Activated CD4-positive, alpha-beta memory T cell treated with anti-CD3 and anti-CD28 coated beads for 36 hours (primary cell): ENCODE measurements around the gene FBXL14. TPM values are rescaled to one million over a fixed set of nuclear protein-coding genes. Genes with fewer than 3 reads are reported as not detected.

Experiments used
- CTCF ChIA-PET: fragments of 350-600 bp; sonication (Branson Sonifier 250); formaldehyde crosslinking; loops from one replicate; lab custom pipeline; 2021; ENCODE audit warnings: antibody characterized with exemption, inconsistent platforms; lab: Charles Lee
- POLR2A ChIA-PET: fragments of 350-600 bp; sonication (Branson Sonifier 250); formaldehyde crosslinking; loops from one replicate; lab custom pipeline; 2021; ENCODE audit warnings: antibody characterized with exemption; lab: Charles Lee
- DNase-seq: peaks from one replicate; pipeline ENCODE4 v3.0.0-alpha.2; 2020
- H3K27ac Mint-ChIP-seq: one replicate; pipeline ENCODE4 v1.8.0; 2021; ENCODE audit warnings: mixed read lengths
- H3K27me3 Mint-ChIP-seq: one replicate; pipeline ENCODE4 v1.8.0; 2021; ENCODE audit warnings: mixed read lengths
- H3K36me3 Mint-ChIP-seq: one replicate; pipeline ENCODE4 v1.8.0; 2021; ENCODE audit warnings: mixed read lengths
- H3K4me1 Mint-ChIP-seq: one replicate; pipeline ENCODE4 v1.8.0; 2021; ENCODE audit warnings: low read depth, mixed read lengths
- H3K4me3 Mint-ChIP-seq: one replicate; pipeline ENCODE4 v1.8.0; 2021; ENCODE audit warnings: mild to moderate bottlenecking, mixed read lengths
- H3K9me3 Mint-ChIP-seq: one replicate; pipeline ENCODE4 v1.8.0; 2021; ENCODE audit warnings: mixed read lengths
- intact Hi-C: fragments of 100-400 bp; cut with micrococcal nuclease; formaldehyde crosslinking; loops from one replicate; pipeline ENCODE4 v1.15.1; 2023
- total RNA-seq, 2 experiments: library from RNA; stranded (reverse); gene quantifications; one replicate each; pipeline ENCODE4 v1.2.3, GENCODE V29; 2021

FBXL14 gene
- total RNA-seq, 2 experiments from 2014 or later: 13.5 to 14.4 TPM

DNA sequence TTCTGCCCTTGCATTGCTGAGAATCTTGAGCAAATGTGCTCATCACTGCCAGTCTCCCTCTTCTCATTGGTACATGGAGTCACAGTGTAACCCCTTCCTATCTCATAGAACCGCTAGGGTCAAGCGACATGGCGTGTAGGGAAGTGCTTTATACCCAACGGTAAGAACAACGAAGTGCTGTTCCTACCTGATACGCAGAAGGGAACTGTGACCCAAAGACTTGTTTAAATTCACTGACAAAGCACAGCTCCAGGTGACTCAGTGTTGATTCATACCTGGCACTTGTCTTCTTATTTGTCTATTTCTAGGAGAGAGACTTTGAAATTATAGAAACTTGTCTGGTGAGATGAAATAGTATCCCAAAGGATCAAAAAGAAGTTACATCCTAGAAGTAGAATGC is 53.7 kb downstream of the FBXL14 start:
- POLR2A ChIA-PET: no interaction called here

DNA sequence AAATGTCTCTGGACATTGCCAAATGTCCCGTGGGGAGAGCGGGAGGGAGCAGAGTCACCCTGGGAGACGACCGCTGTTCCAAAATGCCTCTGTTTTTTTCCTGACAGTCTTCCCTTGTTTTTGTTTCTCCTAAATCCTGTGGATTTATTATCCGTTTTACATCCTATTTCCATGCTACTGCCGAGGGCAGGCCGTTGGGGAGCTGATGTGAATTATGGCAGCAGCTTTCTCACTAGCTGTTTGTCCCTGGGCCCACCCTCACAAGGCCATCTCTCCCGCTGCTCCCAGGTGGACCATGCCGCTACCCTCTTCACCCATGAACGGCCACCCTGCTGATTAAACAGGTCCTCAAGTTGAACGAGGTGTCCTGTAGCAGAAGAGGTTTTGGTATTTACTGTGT is 55.2 kb downstream of the FBXL14 start:
- Mint-ChIP-seq H3K36me3 (no peaks in the 10 kb centered on the region), H3K27ac (no peak overlapping the region), H3K4me3 (no peak overlapping the region), H3K9me3 (no peaks in the 10 kb centered on the region), H3K27me3 (peaks cover 66% of the 10 kb centered on the region), H3K4me1 (peaks cover under 1% of the 10 kb centered on the region)
- intact Hi-C loops: no loop called here
- CTCF ChIA-PET: interaction anchor here (0.7 kb wide), 1 partner anchor 421 kb away, joined by 3 read pairs; no protein-coding TSS in a partner anchor
- POLR2A ChIA-PET: no interaction called here
- no peak for DNase-seq

More for the DNA sequence above, 53.7 kb downstream of the FBXL14 start:
- H3K36me3 Mint-ChIP-seq: no peaks in the 10 kb centered on the region
- H3K4me1 Mint-ChIP-seq: no peaks in the 10 kb centered on the region
- no peak for DNase-seq
- CTCF ChIA-PET: interaction anchor here (0.7 kb wide), 1 partner anchor 422 kb away, joined by 4 read pairs; no protein-coding TSS in a partner anchor
- intact Hi-C loops: no loop called here
- H3K4me3 Mint-ChIP-seq: no peak overlapping the region
- H3K27ac Mint-ChIP-seq: no peak overlapping the region
- H3K9me3 Mint-ChIP-seq: no peaks in the 10 kb centered on the region
- H3K27me3 Mint-ChIP-seq: peaks cover 69% of the 10 kb centered on the region

DNA sequence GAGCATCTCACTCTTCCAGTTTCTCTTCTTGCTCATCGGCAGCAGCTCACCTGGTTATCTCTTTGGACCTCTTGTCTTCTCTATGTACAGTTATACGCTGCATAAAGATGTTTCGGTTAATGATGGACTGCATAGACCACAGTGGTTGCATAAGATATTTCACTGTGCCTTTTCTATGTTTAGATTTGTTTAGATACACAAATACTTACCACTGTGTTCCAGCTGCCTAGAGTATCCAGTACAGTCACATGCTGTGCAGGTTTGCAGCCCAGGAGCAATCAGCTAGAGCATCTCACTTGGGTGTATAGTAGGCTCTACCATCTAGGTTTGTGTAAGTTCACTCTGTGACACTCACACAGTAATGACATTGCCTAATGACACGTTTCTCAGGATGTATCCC is 57.6 kb downstream of the FBXL14 start:
- CTCF ChIA-PET: interaction anchor here (1.4 kb wide), 1 partner anchor 46 kb away, joined by 4 read pairs; no protein-coding TSS in a partner anchor
- no peak for DNase-seq
- POLR2A ChIA-PET: no interaction called here
- Mint-ChIP-seq H3K4me1 (peaks cover 23% of the 10 kb centered on the region), H3K36me3 (no peaks in the 10 kb centered on the region), H3K27ac (no peak overlapping the region), H3K27me3 (peaks cover 68% of the 10 kb centered on the region), H3K9me3 (no peaks in the 10 kb centered on the region), H3K4me3 (no peak overlapping the region)
- intact Hi-C loops: no loop called here

DNA sequence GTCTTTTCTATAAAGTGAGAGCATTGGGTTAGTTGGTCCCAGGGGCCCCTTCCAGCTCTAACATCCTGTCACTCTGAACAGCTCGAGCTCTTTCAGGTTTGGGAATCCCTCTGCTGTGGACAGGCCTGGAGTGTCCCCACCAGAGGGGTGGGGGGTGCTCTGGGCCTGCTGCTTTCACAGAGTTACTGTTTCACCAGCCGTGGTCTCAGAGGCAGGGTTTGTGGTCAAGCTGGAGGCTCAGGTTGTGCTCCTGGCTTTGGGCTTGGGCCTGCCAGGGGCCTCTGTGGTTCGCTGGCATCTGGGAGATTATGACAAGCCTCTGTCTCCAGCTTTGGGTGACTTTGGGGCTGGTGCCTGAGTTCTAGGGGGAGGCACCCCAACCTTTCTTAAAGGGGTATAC is 59.6 kb downstream of the FBXL14 start:
- CTCF ChIA-PET: interaction anchor here (1.4 to 2.3 kb wide), 4 partner anchors 37 to 417 kb away, joined by 3 to 24 read pairs (median 7); no protein-coding TSS in a partner anchor
- Mint-ChIP-seq H3K27me3 (peaks cover 61% of the 10 kb centered on the region), H3K36me3 (no peaks in the 10 kb centered on the region), H3K4me1 (peaks cover 27% of the 10 kb centered on the region), H3K4me3 (no peak overlapping the region), H3K27ac (no peak overlapping the region), H3K9me3 (no peaks in the 10 kb centered on the region)
- POLR2A ChIA-PET: no interaction called here
- DNase-seq: no peak
- intact Hi-C loops: loop anchor here (1.0 to 5.0 kb wide), 3 partner anchors 20 to 73 kb away; partner anchors contain the start of gene FBXL14

DNA sequence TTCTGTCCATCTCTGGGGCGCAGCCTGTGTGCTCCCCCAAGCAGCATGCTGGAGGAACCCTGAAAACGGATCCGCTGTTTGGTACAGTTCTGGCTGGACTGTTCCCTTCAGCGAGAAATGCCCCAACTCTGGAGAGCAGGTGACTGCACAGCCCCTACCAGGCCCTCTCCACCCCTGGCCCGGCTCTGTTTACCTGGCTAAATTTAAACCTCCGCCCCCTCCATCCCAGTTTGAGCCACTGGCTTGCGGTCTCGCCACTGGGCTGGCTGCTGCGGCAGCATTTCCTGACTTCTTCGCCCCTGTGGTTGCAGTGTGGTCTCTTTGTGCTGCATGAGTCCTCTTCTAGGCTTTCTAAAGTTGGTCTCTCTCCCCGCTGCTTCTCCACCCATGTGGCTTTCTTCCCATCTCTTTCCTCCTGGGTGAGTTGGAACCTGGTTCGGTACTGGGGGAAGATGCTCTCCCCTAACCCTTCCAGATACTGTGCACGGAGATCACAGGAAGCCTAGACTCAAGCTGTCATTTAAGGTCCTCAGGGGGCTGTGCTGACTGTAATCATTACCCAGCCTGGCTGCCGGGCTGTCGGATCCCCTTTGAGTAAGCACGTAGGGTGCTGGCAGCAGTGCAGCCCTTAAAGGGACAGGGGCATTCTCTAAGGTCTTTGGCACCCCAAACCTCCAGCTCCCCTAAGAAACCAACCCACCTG is 60.6 kb downstream of the FBXL14 start:
- POLR2A ChIA-PET: no interaction called here
- Mint-ChIP-seq H3K36me3 (no peaks in the 10 kb centered on the region), H3K4me3 (peak overlapping the region; percentile 45), H3K4me1 (peaks cover 29% of the 10 kb centered on the region), H3K27me3 (peaks cover 62% of the 10 kb centered on the region), H3K27ac (no peak overlapping the region), H3K9me3 (no peaks in the 10 kb centered on the region)
- CTCF ChIA-PET: interaction anchor here (0.8 to 2.3 kb wide), 7 partner anchors 38 to 416 kb away, joined by 3 to 24 read pairs (median 3); no protein-coding TSS in a partner anchor
- peak; percentile 85 for DNase-seq
- intact Hi-C loops: loop anchor here (1.0 to 5.0 kb wide), 4 partner anchors 21 to 74 kb away; partner anchors contain the start of gene FBXL14

DNA sequence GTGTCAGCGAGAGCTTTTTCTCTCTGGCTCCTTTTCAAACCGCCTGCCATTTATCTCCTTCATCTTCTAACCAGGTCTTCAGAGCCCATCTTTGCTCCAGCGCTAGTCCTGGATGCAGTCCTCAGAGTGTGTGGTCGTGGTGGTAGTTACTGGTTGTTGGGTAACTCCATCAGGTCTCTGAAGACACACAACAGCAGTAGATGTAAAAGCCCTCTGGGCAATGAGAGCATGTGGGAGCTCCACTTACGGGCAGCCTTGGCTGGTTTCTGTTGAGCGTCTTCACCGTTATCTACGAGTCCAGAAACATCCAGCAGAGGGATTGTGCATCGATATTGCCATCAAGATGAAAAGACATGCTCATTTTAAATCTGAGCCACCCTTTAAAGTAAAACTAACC is 61.2 kb downstream of the FBXL14 start:
- H3K36me3 Mint-ChIP-seq: no peaks in the 10 kb centered on the region
- H3K4me1 Mint-ChIP-seq: peaks cover 29% of the 10 kb centered on the region
- intact Hi-C loops: loop anchor here (2.0 to 5.0 kb wide), 3 partner anchors 58 to 74 kb away; partner anchors contain the start of gene FBXL14
- H3K9me3 Mint-ChIP-seq: no peaks in the 10 kb centered on the region
- DNase-seq: peak; percentile 37
- peak overlapping the region; percentile 45 for H3K4me3 Mint-ChIP-seq
- ChIA-PET POLR2A (interaction anchor here (0.6 to 1.1 kb wide), 2 partner anchors 59 to 583 kb away, joined by 3 read pairs; partner anchors contain the start of gene RAD52), CTCF (interaction anchor here (0.6 to 2.3 kb wide), 5 partner anchors 13 to 73 kb away, joined by 3 to 24 read pairs (median 3); no protein-coding TSS in a partner anchor)
- H3K27ac Mint-ChIP-seq: no peak overlapping the region
- peaks cover 61% of the 10 kb centered on the region for H3K27me3 Mint-ChIP-seq

DNA sequence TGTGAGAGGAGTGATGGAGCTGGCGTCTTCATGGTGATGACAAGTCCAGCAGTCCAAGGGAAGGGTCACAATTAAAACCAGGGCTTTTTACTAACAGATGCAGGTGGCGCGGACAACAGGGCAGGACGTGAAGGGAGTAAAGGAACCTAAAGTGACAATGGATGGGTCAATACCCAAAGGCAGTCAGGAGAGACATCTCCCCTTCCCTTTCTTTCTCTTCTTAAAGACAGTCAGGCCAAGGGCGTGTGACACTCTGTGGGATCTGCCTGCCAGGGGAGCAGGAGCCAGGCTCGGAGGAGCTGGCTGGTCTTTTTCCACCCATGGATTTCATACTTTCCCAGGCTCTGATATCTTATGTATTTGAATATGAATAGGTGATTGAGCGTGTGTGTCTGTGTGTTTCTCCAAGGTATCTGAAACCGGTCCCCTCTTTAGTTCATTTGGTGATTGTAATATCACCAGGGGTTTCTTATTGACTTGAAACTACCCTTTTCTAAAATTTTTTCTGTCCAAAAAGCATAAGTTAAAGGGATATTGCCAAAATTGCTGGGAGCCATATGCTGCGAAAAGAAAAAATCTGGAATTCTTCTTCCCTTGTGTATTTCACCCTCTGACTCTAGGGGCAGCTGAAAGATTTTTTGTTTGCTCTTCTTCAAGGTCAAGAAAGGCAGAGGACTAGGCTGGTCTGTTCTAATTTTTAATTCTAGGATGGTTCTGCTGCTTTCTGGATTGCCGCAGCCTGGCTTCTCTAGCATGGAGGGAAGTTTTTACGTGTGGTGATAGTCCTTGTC is 61.8 kb downstream of the FBXL14 start:
- Mint-ChIP-seq H3K27ac (no peak overlapping the region), H3K36me3 (no peaks in the 10 kb centered on the region), H3K9me3 (no peaks in the 10 kb centered on the region), H3K27me3 (peaks cover 62% of the 10 kb centered on the region), H3K4me1 (peaks cover 29% of the 10 kb centered on the region), H3K4me3 (no peak overlapping the region)
- DNase-seq: no peak
- intact Hi-C loops: loop anchor here (2.0 to 5.0 kb wide), 3 partner anchors 58 to 75 kb away; partner anchors contain the start of gene FBXL14
- CTCF ChIA-PET: interaction anchor here (0.6 to 2.3 kb wide), 6 partner anchors 13 to 414 kb away, joined by 3 to 24 read pairs (median 3); no protein-coding TSS in a partner anchor
- POLR2A ChIA-PET: interaction anchor here (0.6 to 1.1 kb wide), 2 partner anchors 60 to 583 kb away, joined by 3 read pairs; partner anchors contain the start of gene RAD52

DNA sequence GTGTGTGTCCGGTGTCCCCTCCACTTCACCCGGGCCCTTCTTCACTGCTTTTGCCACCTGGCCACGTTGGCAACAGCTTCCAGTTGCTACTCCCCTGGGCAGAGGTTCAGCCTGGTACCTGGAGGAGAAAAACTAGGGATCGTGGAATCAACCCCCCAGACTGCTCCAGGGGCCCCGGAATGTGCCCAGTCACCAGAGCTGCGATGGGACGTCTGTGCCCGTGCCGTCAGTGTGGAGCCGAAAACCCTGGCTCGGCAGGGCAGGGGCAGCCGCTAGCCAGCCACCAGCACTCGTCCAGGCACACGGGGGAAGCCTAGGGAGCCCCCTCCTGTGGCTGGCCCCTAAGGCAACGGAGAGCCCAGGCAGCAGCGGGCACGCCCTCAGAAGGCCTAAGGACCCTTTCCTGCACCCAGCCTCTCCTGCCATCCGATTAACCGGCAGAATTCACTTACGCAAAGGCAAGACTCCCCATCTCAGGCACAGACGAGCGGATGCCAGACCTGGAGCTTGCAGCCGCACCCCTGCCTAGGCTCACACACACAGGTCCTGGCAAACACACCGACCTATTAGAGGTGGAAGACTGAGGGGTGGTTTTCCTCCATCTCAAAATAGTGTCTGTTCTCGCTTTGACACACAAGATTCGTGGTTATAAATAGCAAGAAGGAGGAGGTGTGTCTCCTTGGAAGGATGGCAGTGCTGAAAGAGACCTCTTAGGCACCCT is 62.6 kb downstream of the FBXL14 start:
- Mint-ChIP-seq H3K4me3 (no peak overlapping the region), H3K36me3 (no peaks in the 10 kb centered on the region), H3K4me1 (peaks cover 29% of the 10 kb centered on the region), H3K27me3 (peaks cover 57% of the 10 kb centered on the region), H3K27ac (no peak overlapping the region), H3K9me3 (no peaks in the 10 kb centered on the region)
- POLR2A ChIA-PET: interaction anchor here (1.1 kb wide), 1 partner anchor 582 kb away, joined by 3 read pairs; the partner anchor contains the start of gene RAD52
- CTCF ChIA-PET: interaction anchor here (1.0 kb wide), 1 partner anchor 413 kb away, joined by 3 read pairs; no protein-coding TSS in a partner anchor
- no peak for DNase-seq
- intact Hi-C loops: loop anchor here (2.0 to 5.0 kb wide), 3 partner anchors 57 to 75 kb away; partner anchors contain the start of gene FBXL14

DNA sequence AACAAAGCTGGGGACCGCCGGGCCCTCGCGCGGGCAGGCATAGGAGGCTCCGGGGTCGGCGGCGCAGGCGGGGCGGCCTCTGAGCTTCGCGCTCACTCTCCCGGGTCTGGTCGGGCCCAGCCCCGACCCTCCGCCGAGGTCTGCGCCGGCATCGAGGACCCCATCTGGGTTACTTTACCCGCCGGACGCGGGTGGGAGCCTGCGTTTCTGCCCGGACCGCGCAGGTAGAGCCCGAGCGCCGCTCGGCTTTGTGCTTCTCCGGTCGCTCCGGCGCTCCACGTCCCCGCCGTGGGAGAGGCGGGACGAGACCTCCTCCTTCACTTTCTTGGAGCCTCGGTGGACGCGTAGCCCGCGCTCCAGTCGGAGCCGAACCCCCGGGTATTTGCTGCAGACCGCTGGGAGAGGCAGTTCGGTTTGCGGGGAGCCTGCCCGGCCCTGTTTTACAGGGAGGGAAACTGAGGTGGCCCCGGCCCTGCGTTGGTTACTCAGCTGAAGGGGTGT is 63.2 kb downstream of the FBXL14 start:
- H3K4me3 Mint-ChIP-seq: peak overlapping the region; percentile 49
- no peaks in the 10 kb centered on the region for H3K9me3 Mint-ChIP-seq
- intact Hi-C loops: loop anchor here (5.0 kb wide), 2 partner anchors 61 to 76 kb away; partner anchors contain the start of gene FBXL14
- CTCF ChIA-PET: interaction anchor here (1.0 kb wide), 1 partner anchor 413 kb away, joined by 3 read pairs; no protein-coding TSS in a partner anchor
- POLR2A ChIA-PET: no interaction called here
- no peak overlapping the region for H3K27ac Mint-ChIP-seq
- H3K36me3 Mint-ChIP-seq: no peaks in the 10 kb centered on the region
- H3K4me1 Mint-ChIP-seq: peaks cover 29% of the 10 kb centered on the region
- DNase-seq: no peak
- peaks cover 57% of the 10 kb centered on the region for H3K27me3 Mint-ChIP-seq

DNA sequence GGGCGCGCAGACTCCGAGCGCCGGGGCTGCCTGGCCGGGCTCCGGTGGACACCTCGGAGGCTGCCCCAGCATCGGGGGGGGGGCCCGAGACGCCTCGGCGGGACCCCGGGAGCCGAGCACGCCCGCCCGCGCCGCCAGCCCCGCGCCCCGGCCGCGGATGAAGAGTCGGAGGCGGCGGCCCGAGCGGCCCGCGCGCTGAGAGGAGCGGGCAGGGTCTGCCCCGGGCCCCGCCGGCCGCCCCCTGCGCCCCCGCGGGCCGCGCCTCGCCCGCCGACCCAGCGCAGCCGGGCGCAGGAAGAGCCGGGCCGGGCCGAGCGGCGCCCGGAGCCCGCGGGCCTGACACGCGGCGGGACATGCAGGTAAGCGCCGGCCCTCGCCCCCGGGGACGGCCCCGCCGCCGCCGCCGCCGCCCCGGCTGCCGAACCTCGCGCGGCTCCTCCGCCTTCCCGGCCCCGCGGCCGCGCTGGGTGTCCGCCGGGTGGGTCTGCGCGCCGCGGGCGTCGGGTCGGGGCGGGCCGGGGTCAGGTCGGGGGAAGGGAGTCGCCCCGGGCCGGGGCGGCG is 63.7 kb downstream of the FBXL14 start:
- DNase-seq: no peak
- intact Hi-C loops: loop anchor here (5.0 kb wide), 2 partner anchors 62 to 77 kb away; partner anchors contain the start of gene FBXL14
- Mint-ChIP-seq H3K9me3 (no peaks in the 10 kb centered on the region), H3K4me3 (no peak overlapping the region), H3K4me1 (peaks cover 29% of the 10 kb centered on the region), H3K27ac (no peak overlapping the region), H3K36me3 (no peaks in the 10 kb centered on the region), H3K27me3 (peaks cover 56% of the 10 kb centered on the region)
- ChIA-PET CTCF (no interaction called here), POLR2A (no interaction called here)
